Mucosa of descending colon (tissue), 3 donors: ENCODE measurements around the gene MBNL1. TPM values are rescaled to one million over a fixed set of nuclear protein-coding genes. Genes with fewer than 3 reads are reported as not detected.

Experiments used
- ATAC-seq: fragments of 200-7000 bp; cut with Tn5 transposase; one replicate; pipeline ENCODE4 v1.9.1; 2020; ENCODE audit warnings: mild to moderate bottlenecking, moderate library complexity
- DNase-seq, 3 donors: peaks; one replicate each; pipeline ENCODE4 v3.0.0-alpha.2; 2020
- H3K36me3 ChIP-seq: fragments of 200-600 bp; one replicate; pipeline ENCODE4 v1.8.0; 2021; ENCODE audit warnings: low read depth, mild to moderate bottlenecking
- H3K4me1 ChIP-seq: fragments of 200-600 bp; one replicate; pipeline ENCODE4 v1.8.0; 2021; ENCODE audit warnings: low read depth, mild to moderate bottlenecking
- H3K4me3 ChIP-seq: fragments of 200-600 bp; one replicate; pipeline ENCODE4 v1.8.0; 2021; ENCODE audit warnings: mild to moderate bottlenecking
- H3K9me3 ChIP-seq: fragments of 200-600 bp; one replicate; pipeline ENCODE4 v1.8.0; 2021; ENCODE audit warnings: mild to moderate bottlenecking
- CTCF ChIP-seq: fragments of 200-600 bp; IDR thresholded peaks from one replicate; pipeline ENCODE4 v1.8.0; 2022; ENCODE audit warnings: antibody characterized with exemption, mild to moderate bottlenecking
- intact Hi-C, 2 donors: fragments of 100-400 bp; cut with DNase I in 1 of 2; cut with micrococcal nuclease in 1 of 2; formaldehyde crosslinking; loops; one replicate each; pipeline versions ENCODE4 v1.11.0 to v1.11.1; 2022; cut with DNase I, micrococcal nuclease
- total RNA-seq, 3 donors: library from RNA; stranded (reverse); fragmentation: NEBNext Ultra II Directional in 2 of 3; extraction: Animal tissue kit (Norgen Biotek cat#: 25700) in 2 of 3; gene quantifications; one replicate each; pipeline versions ENCODE4 v1.2.1 to v1.2.4, GENCODE V29; 2021 to 2023
- donor health status: DM: no; HTN: no; CAD: no; lungs with moderate emphysema.
- donor health status: DM: no; HTN: no; CAD: no.
- donor health status: DM: no; HTN: yes; CAD: no.

The MBNL1 gene
- total RNA-seq, 3 donors from 2014 or later = 184 to 381 (median 215) TPM

DNA sequence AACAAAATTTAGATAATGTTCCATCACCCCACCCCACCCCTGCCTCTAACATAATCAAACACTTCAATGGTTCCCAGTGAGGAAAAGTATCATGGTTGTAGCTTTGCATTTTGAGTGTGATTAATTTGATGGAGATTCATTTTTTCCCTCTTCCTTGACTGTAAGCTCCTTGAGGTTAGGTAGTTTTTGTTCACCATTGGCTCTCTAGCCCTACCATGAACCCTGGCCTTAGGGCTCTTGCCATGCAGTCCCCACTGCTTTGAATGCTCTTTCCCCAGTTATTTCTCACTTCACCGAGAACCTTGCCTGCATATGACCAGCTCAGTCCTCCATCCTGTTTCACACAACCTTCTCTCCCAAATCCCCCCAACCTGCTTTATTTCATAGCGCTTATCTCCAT, 5.0 kb upstream of the MBNL1 start:
- DNase-seq (no peak), ATAC-seq (no peak)
- Histone ChIP-seq H3K36me3 (no peaks in the 10 kb centered on the region), H3K4me1 (peaks cover 33% of the 10 kb centered on the region), H3K9me3 (no peaks in the 10 kb centered on the region), H3K4me3 (no peak overlapping the region)
- no peak for TF ChIP-seq CTCF
- intact Hi-C loops = no loop called here

DNA sequence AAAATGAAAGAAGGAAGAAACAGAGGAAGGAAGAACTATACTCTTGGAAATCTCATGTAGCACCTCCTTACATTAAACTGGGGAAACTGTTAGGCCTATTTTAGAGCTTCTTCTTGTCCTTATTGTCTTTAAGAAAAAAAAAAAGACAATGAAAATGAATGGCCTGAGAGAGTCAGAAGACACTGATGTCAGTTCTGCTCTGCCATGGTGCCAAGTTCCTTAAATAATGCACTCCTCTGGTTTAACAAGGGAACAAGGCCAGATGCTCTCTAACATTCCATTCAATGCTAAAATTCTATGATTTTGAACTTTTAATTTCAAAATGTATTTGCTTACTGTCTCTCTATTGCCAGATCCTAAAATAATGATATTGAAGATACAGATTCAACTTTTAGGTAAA, 4.4 kb upstream of the MBNL1 start:
- Histone ChIP-seq H3K36me3 (no peaks in the 10 kb centered on the region), H3K4me3 (no peak overlapping the region), H3K9me3 (no peaks in the 10 kb centered on the region), H3K4me1 (peaks cover 30% of the 10 kb centered on the region)
- TF ChIP-seq CTCF = no peak
- intact Hi-C loops = no loop called here
- DNase-seq = no peak
- ATAC-seq = no peak

DNA sequence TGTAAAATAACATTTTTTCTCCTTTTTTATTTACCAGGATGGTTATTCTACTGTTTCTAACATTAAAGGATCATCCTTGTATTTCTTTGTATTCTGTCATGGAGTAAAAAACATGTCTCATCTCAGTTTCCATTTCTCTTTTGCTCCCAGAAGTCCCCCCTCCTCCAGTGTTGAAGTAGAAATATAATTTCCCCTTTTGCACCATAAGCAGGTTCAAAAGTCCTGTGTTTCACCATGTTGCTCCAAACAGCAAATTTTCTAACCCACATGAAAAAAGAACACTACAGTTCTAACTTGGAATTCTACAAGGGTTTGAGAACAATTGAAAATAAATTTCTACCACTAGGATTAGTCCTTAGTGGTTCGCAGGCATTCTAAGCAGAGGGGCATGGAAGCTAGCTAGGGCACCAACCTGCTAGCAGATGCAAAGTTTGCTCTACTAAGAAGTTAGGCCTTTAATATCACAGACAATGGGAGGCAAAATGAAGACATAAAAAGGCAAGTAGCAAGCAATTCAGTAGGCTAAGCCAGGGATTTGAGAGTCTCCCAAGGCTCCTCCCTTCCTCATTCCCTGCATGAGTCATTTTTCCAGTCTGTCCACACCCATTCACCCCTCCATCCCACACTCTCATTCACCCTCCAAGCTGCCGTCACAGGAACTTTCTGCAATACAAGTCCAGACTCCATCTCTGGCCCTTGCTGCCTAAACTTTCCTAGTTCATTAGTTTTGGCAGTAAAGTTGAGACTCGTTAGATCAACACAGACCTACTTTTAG, 2.3 kb upstream of the MBNL1 start:
- Histone ChIP-seq H3K36me3 (no peaks in the 10 kb centered on the region), H3K4me1 (peaks cover 31% of the 10 kb centered on the region), H3K9me3 (no peaks in the 10 kb centered on the region), H3K4me3 (no peak overlapping the region)
- no peak for TF ChIP-seq CTCF
- DNase-seq = peak; percentile 53 to 80 (median 58)
- ATAC-seq = peak; percentile 66
- intact Hi-C loops = loop anchor here in 1 of 2 donors (5.0 kb wide), 1 partner anchor 64 kb away; no protein-coding TSS in a partner anchor

DNA sequence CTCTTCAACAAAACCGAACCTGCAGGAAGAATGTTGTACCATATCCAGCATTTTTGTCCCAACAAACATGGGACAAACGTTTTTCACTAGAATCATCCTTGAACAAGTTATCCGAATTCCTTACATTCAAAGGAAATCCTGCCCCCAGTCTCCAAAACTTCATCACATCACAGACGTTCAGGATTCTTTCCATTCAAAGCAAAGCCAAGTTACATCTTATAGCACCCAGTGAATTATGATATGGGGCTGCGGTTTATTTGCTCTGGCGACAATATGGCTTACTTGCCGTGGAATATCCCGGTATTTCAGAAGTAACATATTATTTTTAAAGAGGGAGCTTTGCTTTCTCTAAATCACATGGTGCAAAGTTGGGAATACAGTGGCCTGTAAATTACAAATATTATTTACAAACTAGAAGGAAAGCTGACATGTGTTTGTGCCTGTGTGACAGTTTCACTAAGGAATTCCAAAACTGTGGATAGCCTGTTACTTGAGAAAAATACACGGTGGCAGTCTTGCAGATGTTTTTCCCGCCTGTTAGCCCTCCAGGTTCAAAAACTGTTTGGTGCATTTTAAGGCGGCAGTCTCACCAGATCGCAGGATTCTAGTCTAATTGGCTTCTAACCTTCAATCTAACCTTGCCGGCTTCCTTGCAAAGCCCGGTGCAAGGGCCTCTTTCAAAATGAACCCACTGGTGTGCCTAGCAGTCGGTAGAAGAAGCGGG, 736 bp upstream of the MBNL1 start:
- H3K36me3 ChIP-seq = no peaks in the 10 kb centered on the region
- H3K9me3 ChIP-seq = no peaks in the 10 kb centered on the region
- no peak for TF ChIP-seq CTCF
- no peak for ATAC-seq
- peak overlapping the region; percentile 91 for H3K4me3 ChIP-seq
- intact Hi-C loops = loop anchor here in 1 of 2 donors (5.0 kb wide), 1 partner anchor 66 kb away; no protein-coding TSS in a partner anchor
- H3K4me1 ChIP-seq = peaks cover 41% of the 10 kb centered on the region
- no peak for DNase-seq

- intact Hi-C loops = loop anchor here in 1 of 2 donors (5.0 kb wide), 1 partner anchor 67 kb away; no protein-coding TSS in a partner anchor
- peaks cover 42% of the 10 kb centered on the region for H3K4me1 ChIP-seq
Observed at GRCh38 chr3:152269056-152269830, 514 bp downstream of the MBNL1 start.

More at GRCh38 chr3:152269056-152269830, 514 bp downstream of the MBNL1 start:
- H3K9me3 ChIP-seq = no peaks in the 10 kb centered on the region
- peak; percentile 79 for ATAC-seq
- peak; percentile 77 to 87 (median 82) for DNase-seq
- H3K4me3 ChIP-seq = peak overlapping the region; percentile 91
- no peak for TF ChIP-seq CTCF
- no peaks in the 10 kb centered on the region for H3K36me3 ChIP-seq
